Thymus (tissue), 11 donors: ENCODE results near the gene DENND2A. TPM values are rescaled to one million over a fixed set of nuclear protein-coding genes. Genes with fewer than 3 reads are reported as not detected.
"Not testable (repeated sequence)": the region's sequence is repeated elsewhere in the genome, so short reads cannot be mapped to it uniquely, and the experiment has no call there.

Experiments used
- DNase-seq, 9 donors: peaks; one replicate each; pipeline ENCODE4 v3.0.0-alpha.2; 2013; ENCODE audit warnings: low spot score in 9 of 9, low read depth in 6 of 9, missing footprints in 1 of 9
- H3K27ac ChIP-seq, 2 donors: one replicate each; pipeline ENCODE4 v1.5.1; 2013; ENCODE audit warnings: control low read depth in 1 of 2, low read depth in 1 of 2, low read length in 1 of 2, mild to moderate bottlenecking in 1 of 2, moderate library complexity in 1 of 2
- H3K27me3 ChIP-seq, 2 donors: one replicate each; pipeline ENCODE4 v1.5.1; 2013; ENCODE audit warnings: low read length in 1 of 2; ENCODE audit not compliant: control insufficient read depth in 2 of 2, insufficient read depth in 1 of 2
- H3K36me3 ChIP-seq, 2 donors: one replicate each; pipeline ENCODE4 v1.5.1; 2013; ENCODE audit warnings: low read length in 1 of 2, mild to moderate bottlenecking in 1 of 2, moderate library complexity in 1 of 2; ENCODE audit not compliant: control insufficient read depth in 2 of 2, insufficient read depth in 2 of 2
- H3K4me1 ChIP-seq, 2 donors: one replicate each; pipeline ENCODE4 v1.5.1; 2013; ENCODE audit warnings: low read length in 2 of 2; ENCODE audit not compliant: control insufficient read depth in 2 of 2, insufficient read depth in 2 of 2
- H3K4me3 ChIP-seq, 2 donors: one replicate each; pipeline ENCODE4 v1.5.1; 2013; ENCODE audit warnings: low read length in 2 of 2, control low read depth in 1 of 2, mild to moderate bottlenecking in 1 of 2
- H3K9me3 ChIP-seq, 2 donors: one replicate each; pipeline ENCODE4 v1.5.1; 2013; ENCODE audit warnings: low read length in 1 of 2, mild to moderate bottlenecking in 1 of 2; ENCODE audit not compliant: control insufficient read depth in 2 of 2, insufficient read depth in 1 of 2
- WGBS: extraction: QIAGEN DNeasy Blood & Tissue Kit; methylation state at CpG from one replicate; pipeline ENCODE4 v1.1.7; 2013; 5-methylcytosine and 5-hydroxymethylcytosine counted together
- polyA plus RNA-seq: library from polyadenylated mRNA; stranded (reverse); fragments of 200-250 nt; gene quantifications from one replicate; pipeline ENCODE4 v1.2.3, GENCODE V29; 2013
- total RNA-seq: library from RNA; stranded (reverse); fragments of 120-200 nt; gene quantifications from one replicate; pipeline ENCODE4 v1.2.4, GENCODE V29; 2013
- donor health status: healthy.

The DENND2A gene
- total and polyA plus RNA-seq, 2 donors: 0.80 to 1.0 TPM

DNA sequence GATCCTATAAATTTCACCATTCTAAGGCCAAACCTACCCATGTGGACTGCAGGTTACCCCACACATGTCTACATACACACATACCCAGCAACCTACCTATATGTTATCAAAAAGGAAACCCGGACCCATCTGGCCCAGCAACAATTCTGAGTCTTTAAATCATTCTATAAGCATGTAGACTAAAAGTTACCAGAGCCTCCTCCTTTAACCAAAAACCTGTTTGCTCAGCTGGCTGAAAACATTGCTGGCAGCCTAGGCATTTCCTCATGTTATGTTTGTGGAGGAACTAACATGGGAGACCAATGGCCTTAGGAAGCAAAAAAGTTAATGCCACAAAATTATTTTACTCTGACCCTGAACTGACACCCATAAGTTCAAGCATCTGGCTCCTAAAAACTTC lies 26.9 kb upstream of the DENND2A start:
- H3K9me3 ChIP-seq: no peaks in the 10 kb centered on the region
- WGBS: 86% methylated on average over 1 of the region's 1 CpG
- DNase-seq: no peak
- H3K27me3 ChIP-seq: no peaks in the 10 kb centered on the region
- peaks cover 0 to 5% of the 10 kb centered on the region in 2 donors for H3K4me1 ChIP-seq
- no peaks in the 10 kb centered on the region for H3K36me3 ChIP-seq
- no peak overlapping the region for H3K4me3 ChIP-seq
- H3K27ac ChIP-seq: no peak overlapping the region

- H3K36me3 ChIP-seq, H3K4me3 ChIP-seq, H3K9me3 ChIP-seq, H3K27me3 ChIP-seq, H3K4me1 ChIP-seq, H3K27ac ChIP-seq, DNase-seq: not testable (repeated sequence)
- 100% methylated on average over 1 of the region's 2 CpGs for WGBS
Observed at GRCh38 chr7:140662938-140663337, 22.3 kb upstream of the DENND2A start.

GRCh38 chr7:140661124-140661523 lies 20.5 kb upstream of the DENND2A start:
- Histone ChIP-seq H3K4me1 (peaks cover 2 to 12% of the 10 kb centered on the region in 2 donors), H3K27ac (no peak overlapping the region), H3K9me3 (no peaks in the 10 kb centered on the region), H3K36me3 (no peaks in the 10 kb centered on the region), H3K27me3 (no peaks in the 10 kb centered on the region), H3K4me3 (no peak overlapping the region)
- no peak for DNase-seq
- 72% methylated on average over 2 of the region's 2 CpGs for WGBS

DNA sequence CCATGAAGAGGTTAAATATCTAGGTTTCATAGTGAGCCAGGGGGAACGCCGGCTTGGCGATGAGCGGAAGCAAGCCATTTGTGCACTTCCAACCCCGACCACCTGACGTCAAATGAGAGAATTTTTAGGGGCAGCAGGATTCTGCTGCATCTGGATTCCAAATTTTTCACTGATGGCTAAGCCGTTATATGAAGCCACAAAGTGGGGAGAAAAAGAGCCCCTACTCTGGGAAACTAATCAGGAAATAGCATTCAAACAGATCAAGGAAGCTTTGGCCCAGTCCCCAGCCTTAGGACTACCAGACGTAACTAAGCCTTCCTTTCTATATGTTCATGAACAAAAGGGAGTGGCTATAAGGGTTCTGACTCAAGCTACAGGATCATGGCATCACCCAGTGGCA lies 19.2 kb upstream of the DENND2A start:
- WGBS: 89% methylated on average over 8 of the region's 8 CpGs
- no peaks in the 10 kb centered on the region for H3K27me3 ChIP-seq
- no peak overlapping the region for H3K27ac ChIP-seq
- no peaks in the 10 kb centered on the region for H3K36me3 ChIP-seq
- H3K9me3 ChIP-seq: no peaks in the 10 kb centered on the region
- no peak for DNase-seq
- H3K4me1 ChIP-seq: peaks cover 2 to 14% of the 10 kb centered on the region in 2 donors
- H3K4me3 ChIP-seq: no peak overlapping the region

GRCh38 chr7:140657891-140658290 lies 17.3 kb upstream of the DENND2A start:
- no peaks in the 10 kb centered on the region for H3K9me3 ChIP-seq
- no peaks in the 10 kb centered on the region for H3K27me3 ChIP-seq
- no peak overlapping the region for H3K27ac ChIP-seq
- no peaks in the 10 kb centered on the region for H3K36me3 ChIP-seq
- DNase-seq: no peak
- H3K4me1 ChIP-seq: peaks cover 2 to 16% of the 10 kb centered on the region in 2 donors
- H3K4me3 ChIP-seq: no peak overlapping the region
- WGBS: 98% methylated on average over 9 of the region's 9 CpGs

- H3K27ac ChIP-seq: no peak overlapping the region
- H3K4me1 ChIP-seq: peaks cover 2 to 16% of the 10 kb centered on the region in 2 donors
- H3K36me3 ChIP-seq: no peaks in the 10 kb centered on the region
- peak in 4 of 9 donors; percentile 20 to 78 (median 47) for DNase-seq
- H3K4me3 ChIP-seq: peak overlapping the region in 1 of 2 donors; percentile 26
- H3K9me3 ChIP-seq: no peaks in the 10 kb centered on the region
- WGBS: 63% methylated on average over 11 of the region's 11 CpGs
- no peaks in the 10 kb centered on the region for H3K27me3 ChIP-seq
Observed at GRCh38 chr7:140656548-140657515, 16.2 kb upstream of the DENND2A start.

GRCh38 chr7:140655511-140656408 lies 15.1 kb upstream of the DENND2A start:
- Histone ChIP-seq H3K27ac (no peak overlapping the region), H3K9me3 (no peaks in the 10 kb centered on the region), H3K27me3 (no peaks in the 10 kb centered on the region), H3K4me3 (no peak overlapping the region), H3K4me1 (peaks cover 2 to 16% of the 10 kb centered on the region in 2 donors), H3K36me3 (no peaks in the 10 kb centered on the region)
- DNase-seq: no peak
- 96% methylated on average over 16 of the region's 16 CpGs for WGBS

DNA sequence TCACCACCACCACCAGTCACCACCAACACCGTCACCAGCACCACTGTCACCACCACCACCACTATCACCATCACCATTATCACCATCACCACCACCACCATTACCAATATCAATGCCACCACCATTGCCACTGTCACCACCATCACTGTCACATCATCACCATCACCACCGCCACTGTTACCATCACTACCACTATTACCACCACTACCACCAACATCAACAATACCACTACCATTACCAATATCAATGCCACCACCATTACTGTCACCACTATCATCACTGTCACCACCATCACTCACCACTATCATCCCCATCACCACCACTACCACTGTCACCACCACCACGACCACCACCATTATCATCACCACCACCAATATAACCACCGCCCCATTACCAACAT lies 14.0 kb upstream of the DENND2A start:
- DNase-seq: no peak
- Histone ChIP-seq H3K9me3 (no peaks in the 10 kb centered on the region), H3K27me3 (no peaks in the 10 kb centered on the region), H3K4me1 (peaks cover 2 to 16% of the 10 kb centered on the region in 2 donors), H3K27ac (no peak overlapping the region), H3K4me3 (no peak overlapping the region), H3K36me3 (no peaks in the 10 kb centered on the region)
- 97% methylated on average over 4 of the region's 4 CpGs for WGBS

GRCh38 chr7:140654109-140654387 lies 13.4 kb upstream of the DENND2A start:
- H3K27ac ChIP-seq: no peak overlapping the region
- 94% methylated on average over 2 of the region's 2 CpGs for WGBS
- DNase-seq: no peak
- H3K4me3 ChIP-seq: no peak overlapping the region
- no peaks in the 10 kb centered on the region for H3K9me3 ChIP-seq
- peaks cover 2 to 16% of the 10 kb centered on the region in 2 donors for H3K4me1 ChIP-seq
- no peaks in the 10 kb centered on the region for H3K36me3 ChIP-seq
- no peaks in the 10 kb centered on the region for H3K27me3 ChIP-seq
